ENCODE measurements around the gene KIF26A.
A peak's percentile ranks its signal among the peaks of the same experiment; 100 is the strongest.

Gene KIF26A

DNA sequence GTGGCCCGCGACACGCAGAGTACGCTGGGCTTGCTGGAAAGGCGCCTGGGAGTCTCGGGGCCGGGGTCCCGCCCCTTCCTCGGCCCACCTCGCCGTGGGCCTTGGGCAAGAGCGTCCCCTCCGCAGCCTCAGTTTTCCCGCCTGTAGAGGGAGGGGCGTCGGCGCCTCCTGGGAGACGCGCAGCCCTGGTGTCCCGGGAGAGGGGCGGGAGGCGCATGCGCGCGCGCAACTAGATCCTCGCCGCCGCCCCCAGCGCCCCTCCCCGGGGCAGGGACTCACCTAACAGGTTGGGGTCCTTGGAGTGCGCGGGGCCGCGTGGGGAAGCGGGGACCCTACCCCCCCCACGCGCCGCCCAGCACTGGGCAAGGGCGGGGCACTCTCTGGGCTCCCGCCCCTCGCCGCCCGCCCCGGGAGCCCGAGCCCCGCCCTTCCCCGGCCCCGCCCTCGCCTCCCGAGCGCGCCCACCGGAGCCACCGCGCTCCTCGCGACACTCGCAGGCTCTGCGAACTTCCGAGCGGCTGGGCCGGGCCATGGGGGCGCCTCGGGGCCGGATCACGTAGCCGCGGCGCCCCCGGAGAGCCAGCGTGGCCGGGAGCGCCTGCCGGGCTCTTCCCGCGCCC is at the start of gene KIF26A:
TSS of gene KIF26A (plus strand) at position 490 of the 620 bp plus-strand sequence. CDS start 136 bp downstream, outside the sequence.
- peak; percentile 53 for DNase-seq (ENCODE audit: low spot score)

DNA sequence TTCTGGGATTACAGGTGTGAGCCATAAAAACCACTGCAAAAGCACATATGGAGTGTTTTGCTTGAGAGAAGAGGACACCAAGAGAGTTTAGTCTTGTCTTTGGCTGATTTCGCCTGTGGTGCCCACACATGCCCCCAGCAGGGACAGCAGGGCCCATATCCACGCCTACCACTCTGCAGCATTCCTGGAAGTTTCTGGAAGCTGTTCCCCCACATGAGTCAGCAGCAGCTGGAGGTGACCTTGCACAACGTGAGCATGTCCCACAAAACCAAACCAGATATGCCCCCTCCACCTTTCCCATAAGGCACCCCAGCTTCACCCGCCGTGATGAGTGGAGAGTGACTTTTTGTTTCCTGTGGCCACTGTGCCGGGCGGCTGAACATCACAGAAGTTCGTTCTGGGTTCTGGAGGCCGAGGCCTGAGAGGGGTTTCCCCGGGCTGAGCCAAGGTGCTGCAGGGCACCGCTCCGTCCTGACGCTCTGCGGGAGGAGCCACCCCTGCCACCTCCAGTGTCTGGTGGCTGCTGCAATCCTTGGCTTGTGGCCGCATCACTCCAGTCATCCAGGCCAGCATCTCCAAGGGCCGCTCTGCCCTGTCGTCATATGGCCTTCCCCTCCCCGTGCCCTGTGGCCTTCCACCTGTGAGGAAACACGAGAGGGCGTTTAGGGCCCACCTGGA is 48.2 kb upstream of the KIF26A start:
- DNase-seq (ENCODE audit: low spot score) = no peak

DNA sequence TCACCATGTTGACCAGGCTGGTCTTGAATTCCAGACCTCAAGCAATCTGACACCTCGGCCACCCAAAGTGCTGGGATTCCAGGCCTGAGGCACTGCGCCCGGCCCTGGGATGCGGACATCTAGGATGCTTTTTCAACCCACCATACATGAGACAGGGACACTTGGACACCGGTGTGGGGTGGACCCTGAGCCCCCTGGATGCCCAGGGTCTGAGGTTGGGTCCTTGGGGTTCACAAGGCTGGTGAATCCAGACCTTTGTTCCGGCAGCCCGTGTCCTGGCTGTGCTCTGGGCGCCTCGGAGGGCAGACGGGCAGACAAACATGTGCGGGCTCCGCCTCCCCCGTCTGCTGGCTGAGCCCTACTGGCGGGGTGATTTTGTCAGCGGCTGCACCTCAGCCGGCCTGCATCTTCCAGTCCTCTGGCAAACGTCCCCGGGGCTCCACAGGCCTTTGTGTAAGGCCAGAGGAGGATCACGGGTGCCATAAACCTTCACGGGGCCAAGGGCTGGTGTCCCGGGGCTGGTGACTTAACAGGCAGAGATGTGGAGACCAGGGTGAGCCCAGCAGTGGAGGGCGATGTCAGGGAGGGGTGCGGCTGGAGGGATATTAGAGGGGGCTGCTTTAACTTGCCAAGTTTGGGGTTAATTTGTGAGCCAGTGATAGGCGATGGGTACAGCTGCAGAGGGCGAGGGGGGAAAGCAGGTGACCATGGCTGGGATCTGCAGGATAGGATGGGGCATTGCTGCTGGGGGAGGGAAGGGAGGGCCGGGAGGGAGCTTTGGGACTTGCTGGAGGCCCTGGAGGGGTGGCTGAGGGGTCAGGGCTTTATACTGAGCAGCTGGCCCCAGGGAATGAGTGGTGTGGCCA is 47.1 kb upstream of the KIF26A start:
- no peak for DNase-seq (ENCODE audit: low spot score)

DNA sequence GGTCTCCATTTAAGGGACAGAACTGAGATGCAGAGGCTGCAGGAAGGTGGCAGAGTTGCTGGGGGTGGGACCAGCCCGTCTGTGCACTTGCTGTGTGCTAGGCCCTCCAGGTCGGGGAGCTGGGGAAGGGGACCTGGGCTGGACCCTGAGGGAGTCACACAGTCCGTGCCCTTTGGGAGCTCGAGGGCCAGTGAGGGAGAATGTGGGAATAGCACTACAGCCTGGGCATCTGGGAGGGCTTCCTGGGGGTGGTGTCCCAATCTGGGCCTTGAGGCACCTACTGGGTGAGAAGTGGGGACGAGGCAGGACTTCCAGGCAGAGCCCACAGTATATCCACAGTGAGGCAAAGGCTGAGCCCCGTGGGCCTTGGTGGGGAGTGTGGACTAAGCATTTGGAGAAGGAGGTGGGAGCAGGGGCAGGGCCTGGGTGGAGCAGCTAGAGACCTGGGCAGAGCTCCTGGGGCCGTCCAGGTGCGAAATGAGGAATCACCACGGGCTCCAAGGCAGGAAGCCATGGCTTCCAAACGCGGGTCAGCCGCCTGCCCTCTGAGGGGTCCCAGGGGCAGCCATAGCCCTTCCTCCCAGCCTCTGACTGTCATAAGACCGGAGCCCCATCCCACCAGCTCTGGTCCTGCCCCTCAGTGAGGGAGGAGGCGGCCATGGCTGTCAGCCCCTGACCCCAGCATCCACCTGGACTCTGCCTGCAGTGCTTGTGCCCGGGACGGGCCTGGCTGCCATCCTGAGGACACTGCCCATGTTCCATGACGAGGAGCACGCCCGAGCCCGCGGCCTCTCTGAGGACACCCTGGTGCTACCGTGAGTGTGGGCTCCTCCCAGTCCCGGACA is 46.2 kb upstream of the KIF26A start:
- DNase-seq (ENCODE audit: low spot score) = no peak

DNA sequence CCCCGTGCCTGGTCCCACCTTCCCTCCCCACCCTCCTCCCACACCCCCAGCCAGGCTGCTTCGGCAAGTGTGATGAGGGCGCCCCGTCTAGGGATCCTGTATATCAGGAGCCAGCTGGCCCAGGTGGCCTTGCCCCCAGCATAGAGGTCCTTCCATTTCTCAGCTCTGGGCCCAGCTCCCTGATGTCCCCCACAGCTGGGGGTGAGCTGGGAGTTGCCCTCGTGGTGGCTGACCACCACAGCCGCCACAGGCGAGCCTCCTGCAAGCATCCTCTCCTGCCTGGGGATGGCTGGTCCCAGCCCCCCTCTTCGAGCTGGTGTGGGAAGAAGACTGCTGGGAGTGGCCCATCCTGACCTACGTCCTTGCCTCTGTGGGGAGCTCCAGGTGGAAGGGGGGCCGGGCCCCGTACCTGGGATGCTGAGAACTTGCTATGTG is 45.4 kb upstream of the KIF26A start:
- DNase-seq (ENCODE audit: low spot score) = no peak

DNA sequence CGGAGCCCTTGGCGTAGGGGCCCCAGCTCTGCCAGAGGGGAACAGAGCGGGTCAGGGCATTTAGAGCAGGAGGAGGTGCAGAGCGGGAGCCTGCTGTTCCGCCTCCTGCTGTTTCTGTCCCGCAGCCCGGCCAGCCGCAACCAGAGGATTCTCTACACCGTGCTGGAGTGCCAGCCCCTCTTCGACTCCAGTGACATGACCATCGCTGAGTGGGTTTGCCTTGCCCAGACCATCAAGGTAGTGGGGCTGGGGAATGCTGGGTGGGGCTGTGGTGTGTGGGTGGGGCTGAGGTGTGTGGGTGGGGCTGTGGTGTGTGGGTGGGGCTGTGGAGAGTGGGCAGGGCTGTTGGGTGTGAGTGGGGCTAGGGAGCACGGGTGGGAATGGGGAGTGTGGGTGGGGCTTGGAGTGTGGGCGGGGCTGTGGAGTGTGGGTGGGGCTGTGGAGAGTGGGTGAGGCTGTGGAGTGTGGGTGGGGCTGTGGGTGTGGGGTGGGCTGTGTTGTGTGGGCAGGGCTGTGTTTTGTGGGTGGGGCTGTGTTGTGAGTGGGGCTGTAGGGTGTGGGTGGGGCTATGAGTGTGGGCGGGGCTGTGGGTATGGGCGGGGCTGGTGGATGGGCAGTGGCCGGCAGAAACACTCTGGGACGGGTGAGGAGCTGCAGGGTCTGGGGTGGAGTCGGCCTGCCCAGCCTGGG is 44.9 kb upstream of the KIF26A start:
- no peak for DNase-seq (ENCODE audit: low spot score)

DNA sequence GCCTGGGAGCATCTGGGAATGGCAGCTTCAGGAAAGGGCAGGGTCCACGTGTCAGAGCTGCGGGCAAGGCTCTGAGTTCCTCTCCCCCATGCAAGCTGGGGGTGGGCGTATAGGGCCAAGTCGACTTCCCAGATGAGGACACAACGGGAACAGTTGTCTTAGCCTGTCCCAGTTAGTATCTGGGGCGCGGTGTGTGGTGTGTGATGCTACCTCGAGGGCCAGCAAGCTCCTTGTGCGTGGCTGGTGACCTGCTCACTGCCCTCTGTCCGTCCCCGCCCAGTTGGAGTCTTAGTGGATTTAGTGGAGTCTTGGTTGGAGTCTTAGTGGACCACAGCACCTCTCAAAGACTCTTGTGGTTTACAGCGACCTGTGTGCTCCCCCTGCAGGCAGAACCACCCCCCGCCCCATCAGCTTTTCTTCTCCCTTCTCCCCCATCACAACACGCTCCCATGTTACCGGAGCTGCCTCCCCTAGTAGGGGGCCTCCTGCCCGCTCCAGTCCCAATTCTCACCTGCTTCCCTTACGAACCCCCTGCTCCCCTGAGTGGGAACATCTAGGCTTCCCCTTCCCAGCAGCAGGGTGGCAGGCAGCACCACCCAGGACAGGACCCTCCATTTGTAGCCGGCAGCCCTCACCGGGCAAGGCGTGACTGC is 44.2 kb upstream of the KIF26A start:
- DNase-seq (ENCODE audit: low spot score) = no peak

DNA sequence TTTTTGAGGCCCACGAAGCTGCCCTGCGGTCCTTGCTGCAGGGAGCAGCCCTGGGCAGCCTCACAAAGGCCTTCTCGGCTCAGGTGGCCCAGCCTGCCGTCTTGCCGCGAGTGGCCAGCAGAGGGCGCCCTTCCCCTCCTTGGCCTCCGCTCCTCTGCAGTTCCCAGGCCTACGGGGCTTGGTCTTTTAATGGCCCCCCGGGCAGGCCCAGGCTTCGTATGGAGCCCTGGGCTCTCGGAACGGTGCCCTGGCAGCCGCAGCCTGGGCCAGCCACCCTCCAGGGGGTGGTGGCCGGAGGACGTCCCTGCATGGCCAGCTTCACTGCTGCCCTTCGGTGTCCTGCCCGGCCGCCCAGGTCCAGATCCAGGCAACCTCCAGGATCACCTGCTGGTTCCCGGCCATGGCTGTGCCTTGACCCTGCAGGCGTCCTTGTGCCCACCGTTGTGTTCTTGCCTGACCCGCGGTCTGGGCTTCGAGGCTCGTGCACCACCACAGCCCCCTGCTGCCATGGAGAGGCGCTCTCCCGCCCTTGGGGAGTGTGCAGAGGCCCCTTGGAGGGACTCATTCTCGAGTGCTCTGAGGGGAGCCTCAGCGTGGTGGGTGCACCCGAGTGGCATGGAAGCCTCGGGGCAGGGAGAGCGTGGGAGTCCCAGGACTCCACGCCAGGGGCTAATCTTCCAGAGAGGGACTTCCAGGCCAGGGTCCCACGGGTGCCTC is 43.5 kb upstream of the KIF26A start:
- DNase-seq (ENCODE audit: low spot score) = peak; percentile 89

DNA sequence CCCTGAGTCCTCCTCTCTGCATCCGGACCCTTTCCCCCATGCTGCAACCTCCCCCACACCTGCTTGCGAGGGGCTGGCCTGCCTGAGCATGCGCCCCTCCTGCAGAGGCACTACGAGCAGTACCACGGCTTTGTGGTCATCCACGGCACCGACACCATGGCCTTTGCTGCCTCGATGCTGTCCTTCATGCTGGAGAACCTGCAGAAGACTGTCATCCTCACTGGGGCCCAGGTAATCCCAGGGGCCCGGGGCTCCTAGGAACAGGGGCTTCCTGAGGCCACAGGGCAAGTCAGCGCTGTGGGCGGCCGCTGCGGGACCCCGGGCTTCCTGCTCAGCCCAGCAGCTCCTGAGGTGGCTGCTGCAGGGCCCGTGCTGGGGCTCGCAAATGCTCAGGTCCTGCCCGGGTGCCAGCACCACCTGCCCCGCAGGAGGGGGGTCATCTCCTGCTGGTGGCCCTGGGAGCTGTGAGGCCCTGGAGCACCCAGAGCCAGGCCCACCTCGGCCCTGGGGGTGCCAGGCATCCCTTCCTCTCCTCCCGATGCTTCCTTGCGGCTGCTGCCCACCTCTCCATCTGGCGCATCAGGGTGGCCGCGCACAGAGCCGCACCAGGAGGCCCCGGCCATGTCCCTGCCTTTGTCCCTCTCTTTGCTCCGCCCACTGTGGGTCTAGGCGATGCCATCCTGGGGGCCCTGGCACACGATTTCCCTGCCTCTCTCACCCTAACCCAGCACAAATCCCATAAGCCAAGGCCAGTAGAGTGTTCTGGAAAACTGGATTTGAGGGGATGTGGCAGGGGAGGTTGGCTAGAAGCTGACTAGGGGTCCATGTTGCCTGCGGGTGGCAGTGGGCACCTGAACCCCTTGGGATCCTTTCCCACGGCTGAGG is 42.7 kb upstream of the KIF26A start:
- DNase-seq (ENCODE audit: low spot score) = no peak

DNA sequence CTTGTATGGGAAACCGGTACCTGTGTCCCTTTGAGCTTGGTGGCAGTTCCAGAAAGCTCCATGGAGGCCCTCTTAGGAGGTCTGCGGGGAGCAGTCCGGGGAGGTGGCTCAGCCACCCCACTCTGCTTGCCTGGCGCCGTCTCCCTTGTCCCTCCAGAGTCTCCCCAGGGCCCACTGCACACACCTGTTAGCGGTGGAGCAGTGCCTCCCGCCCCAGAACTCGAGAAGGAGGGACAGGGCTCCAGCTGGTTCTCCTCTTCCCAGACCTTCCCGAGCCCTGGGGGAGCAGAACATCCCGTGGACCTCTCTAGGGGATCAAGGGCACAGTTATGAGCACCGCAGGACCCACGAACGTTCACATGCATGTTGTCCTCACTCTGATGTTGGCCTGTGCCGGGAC is 42.1 kb upstream of the KIF26A start:
- DNase-seq (ENCODE audit: low spot score) = no peak

DNA sequence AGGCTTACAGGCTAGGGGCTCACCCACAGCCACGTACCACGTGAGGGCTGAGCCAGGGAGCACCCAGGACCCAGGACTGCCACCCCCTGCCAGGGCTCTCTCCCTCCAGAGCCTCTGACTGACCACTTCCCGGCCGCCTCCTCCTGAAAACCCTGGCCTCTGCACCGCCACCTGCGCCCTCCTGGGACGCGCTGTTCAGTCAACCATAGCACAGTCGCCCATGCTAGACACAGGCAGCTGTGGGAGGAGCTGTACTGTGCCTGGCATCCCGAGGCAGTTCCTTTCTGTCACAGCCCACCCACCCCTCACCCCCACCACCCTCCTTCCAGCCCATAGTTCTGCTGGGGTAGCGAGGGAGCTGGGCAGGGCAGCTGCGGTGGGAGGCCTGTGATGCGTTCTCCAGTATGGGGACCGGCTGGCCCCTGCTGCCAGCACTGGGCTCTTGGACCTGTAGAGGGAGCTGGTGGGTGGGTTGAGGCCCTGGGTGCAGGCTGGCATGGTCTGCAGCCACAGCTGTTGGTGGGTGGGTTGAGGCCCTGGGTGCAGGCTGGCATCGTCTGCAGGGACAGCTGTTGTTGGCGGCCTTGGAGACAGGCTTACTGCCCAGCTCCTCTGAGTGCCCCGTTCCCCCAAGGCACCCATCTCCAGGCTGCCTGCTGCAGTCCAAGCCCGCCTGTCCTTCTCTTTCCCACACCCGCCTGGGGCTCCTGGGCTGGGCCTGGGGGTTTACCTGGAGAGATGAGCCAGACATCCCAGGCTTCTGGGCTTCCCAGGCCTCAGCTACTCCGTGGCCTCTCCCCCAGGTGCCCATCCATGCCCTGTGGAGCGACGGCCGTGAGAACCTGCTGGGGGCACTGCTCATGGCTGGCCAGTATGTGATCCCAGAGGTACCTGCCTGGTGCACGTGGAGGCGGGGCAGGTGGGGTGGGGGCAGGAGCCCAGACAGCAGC is 41.4 kb upstream of the KIF26A start:
- DNase-seq (ENCODE audit: low spot score) = no peak

DNA sequence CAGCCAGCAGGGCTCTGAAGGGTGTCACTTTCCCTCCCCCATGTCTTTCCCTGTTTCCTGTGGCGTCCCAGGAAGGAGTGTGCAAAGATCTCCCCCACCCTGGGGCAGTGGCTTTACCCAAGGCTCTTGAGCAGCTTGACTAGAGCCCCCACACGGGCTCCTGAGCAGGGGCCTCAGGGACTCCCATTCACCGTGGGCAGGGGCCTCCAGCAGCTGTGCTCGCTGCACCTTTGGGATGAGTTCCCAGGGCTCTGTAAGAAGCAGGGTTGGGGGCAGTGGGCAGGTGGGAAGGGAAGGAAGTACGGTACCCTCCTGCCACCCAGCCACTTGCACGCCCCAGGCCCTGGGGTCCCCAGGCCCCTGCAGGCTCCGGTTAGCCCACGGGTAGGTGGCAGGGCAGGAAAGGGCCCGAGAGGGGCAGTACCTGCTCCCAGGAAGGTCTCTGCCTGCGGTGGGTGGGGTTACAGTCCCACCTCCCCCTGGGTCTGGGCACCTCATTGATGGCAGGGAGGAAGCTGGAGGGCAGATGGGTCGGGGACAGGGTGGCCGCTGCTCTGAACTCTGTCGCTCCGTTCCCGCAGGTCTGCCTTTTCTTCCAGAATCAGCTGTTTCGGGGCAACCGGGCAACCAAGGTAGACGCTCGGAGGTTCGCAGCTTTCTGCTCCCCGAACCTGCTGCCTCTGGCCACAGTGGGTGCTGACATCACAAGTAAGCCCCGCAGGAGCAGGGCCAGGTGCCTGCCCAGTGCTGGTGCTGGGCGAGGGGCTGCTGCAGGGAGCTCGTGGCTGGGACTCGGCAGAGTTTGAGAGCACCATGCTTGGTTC is 39.9 kb upstream of the KIF26A start:
- DNase-seq (ENCODE audit: low spot score) = no peak

DNA sequence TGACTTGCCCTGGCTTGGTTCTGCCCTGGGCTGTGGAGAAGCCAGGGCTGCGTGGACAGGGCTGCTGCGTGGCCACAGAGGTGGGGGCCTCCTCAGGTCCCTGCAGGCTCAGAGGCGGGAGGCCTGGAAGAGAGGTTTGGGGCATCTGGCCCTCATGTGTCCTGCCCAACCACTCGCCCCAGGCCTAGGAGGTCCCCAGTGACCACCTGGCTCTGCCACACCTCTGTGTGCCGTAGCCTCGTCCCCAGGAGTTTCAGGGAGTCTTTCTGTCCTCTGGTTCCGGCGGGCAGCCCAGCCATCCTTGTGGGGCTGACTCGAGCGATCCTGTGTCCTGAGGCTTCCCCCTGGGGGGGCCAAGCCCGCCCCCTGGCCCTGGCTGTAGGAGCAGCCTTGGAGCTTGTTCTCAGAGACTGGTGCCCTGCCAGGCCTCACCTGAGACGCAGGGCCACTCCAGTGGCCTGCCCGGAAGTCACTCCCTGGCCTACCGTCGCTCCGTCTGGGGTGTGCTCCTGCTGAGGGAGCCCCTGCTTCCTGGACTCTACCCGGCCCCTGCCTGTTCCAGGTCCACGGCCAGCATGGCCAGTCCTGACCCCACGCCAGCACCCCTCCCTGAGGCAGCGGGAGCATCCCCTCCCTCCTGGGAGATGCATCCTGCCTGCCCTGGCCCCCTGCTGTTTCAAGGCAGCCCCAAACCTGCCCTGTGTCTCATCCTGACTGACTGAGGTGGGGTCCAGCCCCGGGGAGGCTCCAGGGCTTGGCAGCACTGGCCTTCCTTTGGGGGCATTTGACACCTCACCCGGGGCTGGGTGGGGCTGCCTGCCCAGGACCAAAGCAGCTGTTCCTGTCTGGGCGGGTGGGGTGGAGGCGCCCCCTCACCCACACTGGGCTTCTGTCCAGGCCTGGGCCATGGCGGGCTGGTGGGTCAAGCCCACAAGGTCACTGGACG is 39.0 kb upstream of the KIF26A start:
- no peak for DNase-seq (ENCODE audit: low spot score)

DNA sequence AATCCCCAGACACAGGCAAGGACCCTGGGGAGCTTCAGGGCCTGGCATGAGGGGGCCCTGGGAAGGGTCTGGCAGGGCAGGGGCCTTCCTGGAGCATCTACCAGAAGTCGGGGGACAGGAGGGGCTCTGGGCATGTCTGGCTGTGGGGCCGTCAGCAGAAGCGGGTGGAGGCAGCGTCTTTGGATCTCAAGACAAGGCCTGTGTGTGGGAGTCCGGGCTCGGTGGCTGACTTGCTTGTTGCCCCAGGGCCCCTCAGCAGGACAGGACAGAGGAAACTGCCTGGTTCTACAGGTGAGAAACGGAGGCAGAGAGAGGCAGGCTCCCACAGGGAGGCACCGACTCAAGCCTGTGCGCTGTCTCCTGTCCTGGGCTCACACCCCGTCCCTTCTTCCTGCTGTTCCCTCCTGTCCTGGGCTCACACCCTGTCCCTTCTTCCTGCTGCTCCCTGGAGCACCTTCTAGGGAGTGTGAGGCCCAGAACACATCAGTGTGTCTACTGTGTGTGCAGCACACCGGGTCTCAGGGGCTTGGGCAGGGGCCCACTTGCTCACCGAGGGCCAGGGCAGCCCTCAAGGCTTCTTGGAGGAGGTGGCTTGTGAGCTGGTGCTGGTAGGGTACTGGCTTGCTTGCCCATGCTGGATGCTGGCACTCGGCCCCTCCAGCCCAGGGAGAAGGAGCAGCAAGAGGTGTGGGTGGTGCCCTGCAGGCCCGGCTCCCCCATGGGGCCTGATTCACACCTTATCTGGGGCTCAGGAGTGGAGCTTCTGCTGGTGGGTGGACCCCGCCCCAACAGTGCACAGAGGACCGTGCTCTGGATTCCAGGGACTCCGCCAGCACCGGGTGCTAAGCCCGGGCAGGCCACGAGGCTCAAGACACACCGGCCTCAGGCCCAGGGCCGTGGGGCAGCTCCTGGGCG is 38.0 kb upstream of the KIF26A start:
- DNase-seq (ENCODE audit: low spot score) = no peak

DNA sequence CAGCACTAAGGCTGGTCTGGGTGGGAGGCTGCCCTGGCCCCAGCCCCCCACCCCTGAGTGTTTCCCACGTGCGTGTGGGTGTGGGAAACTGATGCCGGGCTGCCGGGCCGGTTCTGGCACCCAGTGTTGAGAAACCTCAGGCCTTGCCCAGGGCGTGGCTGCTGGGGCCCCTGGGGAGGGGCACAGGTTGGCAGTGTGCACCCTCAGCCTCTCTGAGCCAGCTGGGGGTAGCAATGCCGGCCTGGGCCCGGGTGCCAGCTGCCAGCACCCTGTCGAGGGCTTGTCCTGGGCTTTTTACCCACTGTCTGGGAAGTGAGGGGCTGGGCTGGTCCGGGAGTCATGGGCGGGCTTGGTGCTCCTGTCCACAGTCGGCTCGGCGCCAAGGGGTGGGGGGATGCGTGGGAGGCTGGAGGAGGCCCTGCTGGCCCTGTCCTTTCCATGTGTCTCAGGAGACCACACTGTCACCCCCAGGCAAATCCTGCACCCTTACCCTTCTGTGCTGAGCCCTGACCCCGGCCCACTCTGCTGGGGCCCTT is 37.2 kb upstream of the KIF26A start:
- DNase-seq (ENCODE audit: low spot score) = no peak
